Brain microvascular endothelial cell (primary cell): ENCODE results near the gene SLC6A7.

Experiments
- DNase-seq: peaks from one replicate; pipeline ENCODE4 v3.0.0-alpha.2; 2020
- H3K27ac ChIP-seq: fragments of 250-450 bp; sonication (Bioruptor Pico); 2 replicates; pipeline ENCODE4 v1.5.1; 2020; ENCODE audit warnings: mild to moderate bottlenecking, moderate library complexity
- H3K27me3 ChIP-seq: fragments of 250-450 bp; sonication (Bioruptor Pico); replicated peaks from 2 replicates; pipeline ENCODE4 v1.5.1; 2020; ENCODE audit warnings: mild to moderate bottlenecking
- H3K36me3 ChIP-seq: fragments of 250-450 bp; sonication (Bioruptor Pico); replicated peaks from 2 replicates; pipeline ENCODE4 v1.5.1; 2020; ENCODE audit warnings: mild to moderate bottlenecking
- H3K4me3 ChIP-seq: 2 replicates; pipeline ENCODE4 v1.5.1; 2011; ENCODE audit warnings: low read depth, mild to moderate bottlenecking, control low read depth, low read length, moderate library complexity
- in situ Hi-C: cut with HindIII; loops from 2 replicates; pipeline ENCODE4 v1.10.0; 2017; ENCODE audit warnings: low sequenced_read_pairs, low pct_ligation_motif_present
- TF ChIP-seq, protein P1 (sequence below): IDR thresholded peaks from 2 replicates; pipeline ENCODE4 v1.5.1; 2011; ENCODE audit warnings: low read depth, mild to moderate bottlenecking, moderate library complexity, low read length, control low read depth, inconsistent platforms; ENCODE audit errors: missing control alignments

The SLC6A7 gene

DNA sequence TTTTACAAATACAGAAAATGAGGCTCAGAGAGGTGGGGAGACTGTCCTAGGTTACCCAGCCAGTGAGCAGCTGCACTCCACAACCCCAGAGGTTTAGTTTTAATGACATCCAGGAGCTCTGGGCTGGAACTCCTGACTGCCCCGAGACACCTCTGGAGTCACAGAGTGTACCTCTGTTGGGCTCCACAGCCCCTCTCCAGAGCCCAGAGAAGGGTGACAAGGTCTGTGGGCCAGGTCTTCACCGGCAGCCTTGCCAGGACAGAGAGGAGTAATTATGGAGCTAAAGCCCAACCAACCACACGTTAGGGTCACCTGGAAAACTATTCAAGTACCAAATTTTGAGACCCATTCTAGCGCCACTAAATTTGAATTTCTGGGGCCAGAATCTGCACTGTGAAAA, 12.1 kb upstream of the SLC6A7 start:
- TF ChIP-seq, protein P1, sequence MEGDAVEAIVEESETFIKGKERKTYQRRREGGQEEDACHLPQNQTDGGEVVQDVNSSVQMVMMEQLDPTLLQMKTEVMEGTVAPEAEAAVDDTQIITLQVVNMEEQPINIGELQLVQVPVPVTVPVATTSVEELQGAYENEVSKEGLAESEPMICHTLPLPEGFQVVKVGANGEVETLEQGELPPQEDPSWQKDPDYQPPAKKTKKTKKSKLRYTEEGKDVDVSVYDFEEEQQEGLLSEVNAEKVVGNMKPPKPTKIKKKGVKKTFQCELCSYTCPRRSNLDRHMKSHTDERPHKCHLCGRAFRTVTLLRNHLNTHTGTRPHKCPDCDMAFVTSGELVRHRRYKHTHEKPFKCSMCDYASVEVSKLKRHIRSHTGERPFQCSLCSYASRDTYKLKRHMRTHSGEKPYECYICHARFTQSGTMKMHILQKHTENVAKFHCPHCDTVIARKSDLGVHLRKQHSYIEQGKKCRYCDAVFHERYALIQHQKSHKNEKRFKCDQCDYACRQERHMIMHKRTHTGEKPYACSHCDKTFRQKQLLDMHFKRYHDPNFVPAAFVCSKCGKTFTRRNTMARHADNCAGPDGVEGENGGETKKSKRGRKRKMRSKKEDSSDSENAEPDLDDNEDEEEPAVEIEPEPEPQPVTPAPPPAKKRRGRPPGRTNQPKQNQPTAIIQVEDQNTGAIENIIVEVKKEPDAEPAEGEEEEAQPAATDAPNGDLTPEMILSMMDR, result no peak
- no peak overlapping the region for H3K27ac ChIP-seq
- no peaks in the 10 kb centered on the region for H3K36me3 ChIP-seq
- in situ Hi-C loops, result no loop called here
- no peaks in the 10 kb centered on the region for H3K27me3 ChIP-seq
- DNase-seq, result no peak
- no peak overlapping the region for H3K4me3 ChIP-seq

DNA sequence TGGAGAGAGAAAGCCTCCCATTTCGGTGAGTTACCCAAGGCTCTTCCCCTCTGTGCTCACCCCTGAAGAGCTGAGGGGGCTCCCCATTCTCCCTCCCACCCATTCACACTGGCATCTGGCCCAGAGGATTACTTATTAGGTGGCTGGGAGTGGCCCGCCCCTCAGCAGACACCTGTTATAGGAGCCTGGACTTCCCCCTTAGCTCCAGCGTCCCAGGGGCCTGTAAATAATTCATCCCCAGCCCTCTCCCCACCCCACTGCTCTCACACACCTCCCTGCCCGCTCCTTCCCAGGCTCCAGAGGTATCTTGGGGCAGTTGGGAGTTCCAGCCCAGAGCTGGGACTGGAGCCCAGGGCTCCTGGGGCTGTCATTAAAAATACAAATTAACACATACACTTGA, 11.6 kb upstream of the SLC6A7 start:
- TF ChIP-seq, protein P1, result no peak
- DNase-seq, result no peak
- Histone ChIP-seq H3K27me3 (no peaks in the 10 kb centered on the region), H3K27ac (no peak overlapping the region), H3K36me3 (no peaks in the 10 kb centered on the region), H3K4me3 (no peak overlapping the region)
- in situ Hi-C loops, result no loop called here

DNA sequence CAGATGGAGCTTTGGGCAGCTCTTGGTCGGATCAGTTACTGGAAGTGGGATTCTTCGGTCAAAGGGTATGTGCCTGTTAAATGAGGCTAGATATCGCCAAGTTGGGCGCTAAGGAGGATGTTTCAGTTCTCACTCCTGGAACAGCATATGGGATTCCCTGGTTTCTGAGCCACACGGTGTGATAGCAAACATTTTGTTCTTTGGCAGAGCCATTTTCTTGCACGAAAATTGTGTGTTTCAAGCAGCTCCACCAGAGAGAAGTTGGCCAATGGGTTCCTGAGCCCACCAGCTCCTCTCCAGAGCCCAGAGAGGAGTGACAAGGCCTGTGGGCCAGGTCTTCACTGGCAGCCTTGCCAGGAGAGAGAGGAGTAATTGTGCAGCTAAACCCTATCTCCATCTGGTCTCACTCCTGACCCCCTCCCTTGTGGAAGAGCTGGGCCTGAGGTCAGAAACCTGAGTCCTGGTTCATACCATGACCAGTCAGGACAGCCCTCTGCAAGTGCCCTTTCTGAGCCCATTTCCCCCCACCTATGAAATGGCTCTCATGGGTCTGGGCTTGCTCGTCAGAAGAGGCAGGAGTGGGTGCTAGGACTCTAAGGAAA, 10.7 kb upstream of the SLC6A7 start:
- Histone ChIP-seq H3K27me3 (no peaks in the 10 kb centered on the region), H3K27ac (no peak overlapping the region), H3K36me3 (no peaks in the 10 kb centered on the region), H3K4me3 (no peak overlapping the region)
- no peak for DNase-seq
- in situ Hi-C loops, result no loop called here
- TF ChIP-seq, protein P1, result no peak

DNA sequence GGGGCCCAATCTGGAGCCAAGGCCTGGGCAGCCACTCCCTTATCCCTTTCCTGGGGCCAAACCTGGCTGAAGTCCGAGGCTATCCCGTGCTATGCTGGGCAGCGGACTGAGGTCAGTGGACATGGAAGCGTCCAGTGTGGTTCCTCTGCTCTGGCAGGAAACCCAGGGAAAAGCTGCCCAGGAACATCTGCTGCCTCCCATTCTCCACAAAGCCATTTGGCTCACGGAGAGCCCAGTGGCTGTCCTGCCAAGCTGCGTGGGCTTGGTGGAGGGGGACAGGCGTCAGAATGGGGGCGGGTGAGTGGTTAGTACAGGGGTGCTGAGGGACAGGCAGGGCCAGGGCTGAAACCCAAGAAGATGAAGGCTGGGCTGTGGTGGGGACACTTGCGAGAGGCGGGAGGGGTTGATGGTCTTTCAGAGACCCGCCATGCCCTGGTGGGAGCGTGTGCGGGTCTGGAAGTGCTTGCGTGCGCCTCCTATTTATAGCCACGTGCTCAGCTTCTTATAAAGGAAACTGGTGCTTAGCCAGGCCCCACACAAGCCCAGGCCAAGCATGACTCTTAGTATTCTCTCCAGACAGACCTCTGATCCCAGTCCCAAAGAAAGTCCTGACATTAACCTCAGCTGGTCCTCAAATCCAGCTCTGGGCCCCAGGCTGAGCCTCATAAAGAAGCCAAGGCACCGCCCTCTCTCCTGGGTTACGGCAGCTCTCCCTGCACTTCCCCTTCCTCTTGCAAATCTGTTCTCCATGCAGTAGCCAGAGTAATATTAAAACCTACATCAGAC, 9.4 kb upstream of the SLC6A7 start:
- in situ Hi-C loops, result no loop called here
- TF ChIP-seq, protein P1, result no peak
- no peaks in the 10 kb centered on the region for H3K36me3 ChIP-seq
- H3K4me3 ChIP-seq, result no peak overlapping the region
- no peak overlapping the region for H3K27ac ChIP-seq
- DNase-seq, result no peak
- no peaks in the 10 kb centered on the region for H3K27me3 ChIP-seq

DNA sequence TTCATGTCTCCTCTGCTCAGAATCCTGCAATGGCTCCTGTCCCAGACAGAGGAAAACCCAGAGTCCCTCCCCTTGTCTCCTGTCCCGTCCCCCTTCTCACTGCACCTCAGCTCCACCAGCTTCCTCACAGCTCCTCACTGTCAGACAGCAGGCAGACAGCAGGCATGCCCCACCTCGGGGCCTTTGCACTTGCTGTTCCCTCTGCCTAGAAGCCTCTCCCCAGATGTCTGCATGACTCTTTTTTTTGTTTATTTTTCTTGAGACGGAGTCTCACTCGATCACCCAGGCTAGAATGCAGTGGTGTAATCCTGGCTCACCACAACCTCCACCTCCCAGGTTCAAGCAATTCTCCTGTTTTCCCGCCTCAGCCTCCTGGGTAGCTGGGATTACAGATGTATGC, 8.8 kb upstream of the SLC6A7 start:
- no peak overlapping the region for H3K27ac ChIP-seq
- in situ Hi-C loops, result no loop called here

More for the DNA sequence above, 8.8 kb upstream of the SLC6A7 start:
- no peak for DNase-seq
- Histone ChIP-seq H3K27me3 (no peaks in the 10 kb centered on the region), H3K4me3 (no peak overlapping the region), H3K36me3 (no peaks in the 10 kb centered on the region)
- TF ChIP-seq, protein P1, result no peak
